AG04450 (cell line): Measurements from ENCODE around the gene HIF3A. TPM values are rescaled to one million over a fixed set of nuclear protein-coding genes. Genes with fewer than 3 reads are reported as not detected.
"Not testable (repeated sequence)": the region's sequence is repeated elsewhere in the genome, so short reads cannot be mapped to it uniquely, and the experiment has no call there.

Experiments used
- CTCF ChIA-PET: fragments of 300-600, 350-600 bp; formaldehyde crosslinking; extraction: SDS; loops from one replicate; lab custom pipeline; 2022; ENCODE audit warnings: antibody characterized with exemption, inconsistent platforms; lab: Charles Lee
- POLR2A ChIA-PET: fragments of 350-600 bp; formaldehyde crosslinking; extraction: SDS; loops from one replicate; lab custom pipeline; 2021; ENCODE audit warnings: antibody characterized with exemption, inconsistent platforms; lab: Yijun Ruan, JAX
- DNase-seq: peaks from one replicate; pipeline ENCODE4 v3.0.0-alpha.2; 2011; ENCODE audit warnings: low read depth, low spot score
- H3K27ac ChIP-seq: one replicate; pipeline ENCODE4 v1.5.1; 2012; ENCODE audit warnings: low read depth, low read length, control low read depth
- H3K27me3 ChIP-seq: one replicate; pipeline ENCODE4 v1.6.0; 2012; ENCODE audit warnings: low read length; ENCODE audit not compliant: control insufficient read depth, insufficient read depth
- H3K4me3 ChIP-seq: 2 replicates; pipeline ENCODE4 v1.5.1; 2011; ENCODE audit warnings: mild to moderate bottlenecking, low read depth, low read length, control low read depth
- H3K9me3 ChIP-seq: 2 replicates; pipeline ENCODE4 v1.5.1; 2012; ENCODE audit warnings: low read length; ENCODE audit not compliant: control insufficient read depth, insufficient read depth
- CTCF ChIP-seq: IDR thresholded peaks from 2 replicates; pipeline ENCODE4 v1.5.1; 2011; ENCODE audit warnings: low read depth, low read length, control low read depth, inconsistent platforms
- polyA plus RNA-seq: library from polyadenylated mRNA; depleted of rRNA; stranded (reverse); fragments of >200 nt; gene quantifications from 2 replicates; pipeline ENCODE4 v1.2.3, GENCODE V29; 2011

Gene HIF3A
- polyA plus RNA-seq, 1 experiment = 0.21 TPM

GRCh38 chr19:46373491-46374359, 76.9 kb downstream of the HIF3A start:
- ChIA-PET POLR2A (no interaction called here), CTCF (interaction anchor here (0.5 to 1.6 kb wide), 6 partner anchors 12 to 169 kb away, joined by 3 to 5 read pairs (median 4); no protein-coding TSS in a partner anchor)
- Histone ChIP-seq H3K27ac (peak overlapping the region; percentile 83), H3K27me3 (no peaks in the 10 kb centered on the region), H3K9me3 (no peaks in the 10 kb centered on the region; the same call in 1 of the 2 replicates), H3K4me3 (no peak overlapping the region)
- no peak for TF ChIP-seq CTCF
- no peak for DNase-seq

DNA sequence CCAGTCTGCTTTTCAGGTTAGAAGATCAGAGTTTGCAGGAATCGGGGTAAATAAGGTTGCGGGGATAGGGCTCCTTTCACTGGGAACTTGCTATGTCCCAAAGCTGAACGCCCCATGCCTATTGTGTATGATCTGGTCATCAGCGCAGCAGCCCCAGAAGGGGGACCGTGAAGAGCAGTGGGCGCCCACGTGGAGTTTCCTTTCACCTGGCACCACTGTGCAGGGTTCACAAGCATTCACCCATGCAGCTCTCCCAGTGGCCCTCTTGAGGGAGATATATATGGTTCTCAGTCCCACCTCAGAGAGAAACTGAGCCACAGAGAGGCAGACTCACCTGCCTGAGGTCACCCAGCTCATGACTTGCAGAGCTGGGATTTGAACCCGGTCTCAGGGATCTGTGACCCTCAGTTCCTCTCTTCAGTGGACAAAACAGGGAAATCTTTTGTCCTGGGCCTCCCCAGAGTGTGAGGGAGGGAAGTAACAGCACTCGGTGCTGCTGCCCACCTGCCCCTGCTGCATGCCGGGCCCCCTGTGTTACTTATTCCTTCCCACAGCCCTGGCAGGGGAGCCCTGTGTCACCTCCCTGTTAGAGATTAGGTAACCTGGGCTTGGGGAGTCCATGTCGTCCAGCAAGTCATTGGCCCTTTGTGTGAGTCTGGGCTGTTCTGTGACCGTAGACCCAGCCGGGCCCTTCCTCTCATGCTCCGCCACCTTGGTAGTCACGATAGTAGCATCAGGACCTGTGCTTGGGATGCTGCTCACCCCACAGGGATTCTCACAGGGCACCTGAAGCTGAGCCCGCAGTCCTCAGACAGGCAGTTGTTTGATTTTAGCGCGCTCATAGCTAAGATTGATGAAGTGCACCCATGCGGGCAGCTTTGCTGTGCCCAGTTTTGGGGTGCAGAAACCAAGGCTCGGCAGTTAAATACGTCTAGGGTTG, 78.0 kb downstream of the HIF3A start:
- CTCF ChIA-PET = interaction anchor here (1.6 kb wide), 1 partner anchor 21 kb away, joined by 4 read pairs; no protein-coding TSS in a partner anchor

GRCh38 chr19:46375476-46376067, 78.7 kb downstream of the HIF3A start:
- H3K27me3 ChIP-seq, DNase-seq, H3K4me3 ChIP-seq, POLR2A ChIA-PET, H3K9me3 ChIP-seq, CTCF ChIA-PET, H3K27ac ChIP-seq: not testable (repeated sequence)

More for the DNA sequence above, 78.0 kb downstream of the HIF3A start:
- DNase-seq = no peak
- Histone ChIP-seq H3K4me3 (no peak overlapping the region), H3K27ac (no peak overlapping the region), H3K9me3 (no peaks in the 10 kb centered on the region; the same call in 1 of the 2 replicates), H3K27me3 (no peaks in the 10 kb centered on the region)
- POLR2A ChIA-PET = no interaction called here
- no peak for TF ChIP-seq CTCF

DNA sequence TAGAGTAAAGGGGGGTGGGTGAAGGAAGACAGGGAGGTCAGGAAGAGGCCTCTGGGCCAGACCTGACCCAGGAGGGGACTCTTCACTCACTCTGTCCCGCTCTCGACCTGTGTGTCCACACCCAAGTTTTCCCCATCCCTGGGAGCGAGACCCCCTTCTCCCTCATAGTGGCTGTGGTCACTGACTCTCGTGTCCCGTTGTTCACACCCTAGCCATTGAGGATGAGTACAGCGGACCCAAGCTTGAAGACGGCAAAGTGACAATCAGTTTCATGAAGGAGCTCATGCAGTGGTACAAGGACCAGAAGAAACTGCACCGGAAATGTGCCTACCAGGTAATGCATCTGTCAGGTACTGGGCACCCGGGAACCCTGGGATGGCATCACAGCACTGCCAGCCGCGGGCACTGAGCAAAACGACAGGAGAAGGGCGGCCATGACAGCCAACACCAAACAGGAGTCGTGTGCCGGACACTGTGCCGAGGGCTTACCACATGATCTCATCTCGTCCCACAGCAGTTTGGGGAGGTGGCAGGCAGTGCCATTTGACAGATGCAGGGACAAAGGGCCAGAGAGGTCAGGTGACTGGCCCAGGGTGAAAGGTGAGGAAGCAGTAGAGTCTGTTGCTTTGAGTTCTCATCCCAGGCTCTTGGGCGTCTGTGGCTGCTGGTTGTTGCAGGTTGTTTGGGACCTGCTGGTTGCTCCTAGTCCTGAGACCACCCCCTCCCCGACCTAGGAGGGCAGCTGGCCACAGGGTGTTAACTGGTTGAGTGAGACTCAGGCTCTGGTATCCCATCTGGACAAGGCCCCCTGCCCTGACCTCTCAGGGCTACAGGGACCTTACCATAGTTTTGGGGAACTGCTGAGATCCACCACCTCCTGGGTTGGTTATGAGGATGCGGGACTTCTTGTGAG, 79.7 kb downstream of the HIF3A start:
- POLR2A ChIA-PET = no interaction called here
- H3K27me3 ChIP-seq = no peaks in the 10 kb centered on the region
- CTCF ChIA-PET = no interaction called here
- H3K4me3 ChIP-seq = no peak overlapping the region
- no peak for DNase-seq
- H3K27ac ChIP-seq = no peak overlapping the region
- no peaks in the 10 kb centered on the region; the same call in 1 of the 2 replicates for H3K9me3 ChIP-seq
- TF ChIP-seq CTCF = no peak
